Testis (tissue), 3 donors: ENCODE measurements around the gene NARS2. TPM values are rescaled to one million over a fixed set of nuclear protein-coding genes. Genes with fewer than 3 reads are reported as not detected.

Source experiments
- DNase-seq: peaks from one replicate; pipeline ENCODE4 v3.0.0-alpha.2; 2019
- H3K27ac ChIP-seq, 2 donors: fragments of 200-600 bp; sonication (generic); one replicate each; pipeline ENCODE4 v1.5.1; 2019
- H3K27me3 ChIP-seq: fragments of 200-600 bp; sonication (generic); one replicate; pipeline ENCODE4 v1.5.1; 2019
- H3K36me3 ChIP-seq: fragments of 200-600 bp; sonication (generic); one replicate; pipeline ENCODE4 v1.5.1; 2017; ENCODE audit warnings: low read depth; ENCODE audit errors: missing control alignments
- H3K4me1 ChIP-seq: fragments of 200-600 bp; sonication (generic); one replicate; pipeline ENCODE4 v1.5.1; 2019
- H3K4me3 ChIP-seq, 2 donors: fragments of 200-600 bp; sonication (generic); one replicate each; pipeline ENCODE4 v1.5.1; 2017 to 2019
- H3K9me3 ChIP-seq: fragments of 200-600 bp; sonication (generic); one replicate; pipeline ENCODE4 v1.5.1; 2017
- CTCF ChIP-seq, 3 experiments: fragments of 450-650 bp in 2 of 3; fragments of 200-600 bp in 1 of 3; sonication (generic) in 1 of 3; IDR thresholded peaks; one replicate each; pipeline ENCODE4 v1.5.1; 2016 to 2019; ENCODE audit warnings: antibody characterized with exemption in 3 of 3, mild to moderate bottlenecking in 2 of 3, moderate library complexity in 1 of 3
- POLR2A ChIP-seq: fragments of 450-650 bp; IDR thresholded peaks from one replicate; pipeline ENCODE4 v1.6.1; 2017; ENCODE audit warnings: antibody characterized with exemption, mild to moderate bottlenecking, moderate library complexity
- WGBS, 2 donors: methylation state at CpG; one replicate each; pipeline ENCODE4 v1.1.5; 2018; 5-methylcytosine and 5-hydroxymethylcytosine counted together
- intact Hi-C: fragments of 100-400 bp; cut with DNase I; formaldehyde crosslinking; loops from one replicate; pipeline ENCODE4 v1.15.1; 2023; ENCODE audit warnings: low total_unique reads
- polyA plus RNA-seq: library from polyadenylated mRNA; stranded (reverse); fragments of 350-450 nt; fragmentation: Illumina TruSeq; extraction: RNeasy Lipid Tissue Mini Kit (QIAGEN cat#74804); gene quantifications from one replicate; pipeline ENCODE4 v1.2.3, GENCODE V29; 2014; ENCODE audit warnings: low read depth, low replicate concordance; ENCODE audit not compliant: insufficient read depth
- total RNA-seq, 2 donors: library from RNA; depleted of rRNA; stranded (reverse); fragments of >200 nt; gene quantifications; one replicate each; pipeline ENCODE4 v1.2.3, GENCODE V29; 2016

Gene NARS2
- total and polyA plus RNA-seq, 3 donors from 2014 or later = 9.8 to 22.6 (median 21.3) TPM

GRCh38 chr11:78562398-78562797, 12.3 kb downstream of the NARS2 start:
- TF ChIP-seq POLR2A = no peak
- TF ChIP-seq CTCF (IDR thresholded peaks at IDR 0.05) = no peak
- Histone ChIP-seq H3K4me1 (peaks cover 18% of the 10 kb centered on the region), H3K9me3 (no peaks in the 10 kb centered on the region), H3K27me3 (no peaks in the 10 kb centered on the region), H3K4me3 (no peak overlapping the region), H3K36me3 (no peaks in the 10 kb centered on the region), H3K27ac (peak overlapping the region in 1 of 2 donors; percentile 70)
- 29 to 43% methylated on average over 3 of the region's 3 CpGs for WGBS, 2 donors
- DNase-seq = no peak
- intact Hi-C loops = loop anchor here (10.0 kb wide), 1 partner anchor 148 kb away; the partner anchor contains the start of gene GAB2

GRCh38 chr11:78560826-78561484, 13.7 kb downstream of the NARS2 start:
- Histone ChIP-seq H3K4me1 (peaks cover 18% of the 10 kb centered on the region), H3K9me3 (no peaks in the 10 kb centered on the region), H3K27ac (peak overlapping the region; percentile 43 to 70), H3K36me3 (no peaks in the 10 kb centered on the region), H3K27me3 (no peaks in the 10 kb centered on the region), H3K4me3 (no peak overlapping the region)
- intact Hi-C loops = loop anchor here (10.0 kb wide), 1 partner anchor 146 kb away; the partner anchor contains the start of gene GAB2
- no peak for DNase-seq
- no peak for TF ChIP-seq POLR2A
- TF ChIP-seq CTCF (IDR thresholded peaks at IDR 0.05) = no peak
- WGBS, 2 donors = 21 to 30% methylated on average over 8 of the region's 8 CpGs

GRCh38 chr11:78560153-78560552, 14.5 kb downstream of the NARS2 start:
- 75 to 76% methylated on average over 3 of the region's 3 CpGs for WGBS, 2 donors
- no peak for DNase-seq
- H3K27me3 ChIP-seq = no peaks in the 10 kb centered on the region
- intact Hi-C loops = loop anchor here (10.0 kb wide), 1 partner anchor 145 kb away; the partner anchor contains the start of gene GAB2
- no peaks in the 10 kb centered on the region for H3K36me3 ChIP-seq
- no peaks in the 10 kb centered on the region for H3K9me3 ChIP-seq
- no peak for TF ChIP-seq POLR2A
- no peak for TF ChIP-seq CTCF (IDR thresholded peaks at IDR 0.05)
- peaks cover 18% of the 10 kb centered on the region for H3K4me1 ChIP-seq
- peak overlapping the region in 1 of 2 donors; percentile 70 for H3K27ac ChIP-seq
- H3K4me3 ChIP-seq = no peak overlapping the region

- TF ChIP-seq POLR2A = no peak
- no peak for TF ChIP-seq CTCF (IDR thresholded peaks at IDR 0.05)
- Histone ChIP-seq H3K36me3 (no peaks in the 10 kb centered on the region), H3K9me3 (no peaks in the 10 kb centered on the region), H3K27ac (no peak overlapping the region), H3K4me1 (peaks cover 18% of the 10 kb centered on the region), H3K4me3 (no peak overlapping the region), H3K27me3 (no peaks in the 10 kb centered on the region)
- intact Hi-C loops = no loop called here
- DNase-seq = no peak
- 76 to 83% methylated on average over 2 of the region's 2 CpGs for WGBS, 2 donors
These were observed 17.4 kb downstream of the NARS2 start for GRCh38 chr11:78557236-78557635.

GRCh38 chr11:78555592-78555991, 19.1 kb downstream of the NARS2 start:
- WGBS, 2 donors = 95 to 97% methylated on average over 3 of the region's 3 CpGs

More at GRCh38 chr11:78555592-78555991, 19.1 kb downstream of the NARS2 start:
- no peaks in the 10 kb centered on the region for H3K9me3 ChIP-seq
- TF ChIP-seq CTCF (IDR thresholded peaks at IDR 0.05) (no peak), POLR2A (no peak)
- intact Hi-C loops = no loop called here
- H3K4me1 ChIP-seq = peaks cover 7% of the 10 kb centered on the region
- no peak overlapping the region for H3K4me3 ChIP-seq
- no peaks in the 10 kb centered on the region for H3K36me3 ChIP-seq
- no peak overlapping the region for H3K27ac ChIP-seq
- DNase-seq = no peak
- no peaks in the 10 kb centered on the region for H3K27me3 ChIP-seq
